ENCODE data around the gene BRAT1.
"Not testable (repeated sequence)": the region's sequence is repeated elsewhere in the genome, so short reads cannot be mapped to it uniquely, and the experiment has no call there.

BRAT1 gene

DNA sequence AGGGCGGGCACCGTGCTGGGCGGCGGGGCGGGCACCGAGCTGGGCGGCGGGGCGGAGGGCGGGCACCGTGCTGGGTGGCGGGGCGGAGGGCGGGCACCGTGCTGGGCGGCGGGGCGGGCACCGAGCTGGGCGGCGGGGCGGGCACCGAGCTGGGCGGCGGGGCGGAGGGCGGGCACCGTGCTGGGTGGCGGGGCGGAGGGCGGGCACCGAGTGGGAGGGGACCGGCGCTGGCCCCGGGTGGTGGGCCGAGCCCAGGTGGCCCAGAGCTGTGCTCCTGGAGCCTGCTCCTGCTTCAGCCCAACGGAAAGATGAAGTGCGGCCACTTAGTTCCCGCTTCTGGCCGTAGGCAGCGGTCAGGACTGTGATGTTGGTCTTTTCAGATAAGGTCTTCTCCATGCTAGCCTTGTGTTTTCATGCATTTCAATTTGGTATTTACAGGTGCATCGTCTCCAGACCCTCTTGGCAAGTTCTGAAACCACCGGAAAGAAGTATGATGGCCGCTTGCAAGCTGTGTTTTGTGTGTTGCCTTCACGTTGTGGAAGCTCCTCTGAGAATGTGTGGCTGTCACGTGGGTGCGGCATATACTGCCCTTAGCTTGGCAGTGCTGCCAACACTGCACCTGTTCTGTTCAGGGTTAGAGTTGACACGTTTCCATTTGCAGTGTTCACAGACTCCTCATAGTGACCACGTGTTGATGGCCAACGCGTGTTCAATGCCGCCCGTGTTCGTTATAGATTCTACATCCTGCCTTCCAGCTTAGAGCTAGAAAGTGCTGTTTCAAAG lies 28.7 kb upstream of the BRAT1 start:
- no peak for DNase-seq (ENCODE audit: low read depth)

DNA sequence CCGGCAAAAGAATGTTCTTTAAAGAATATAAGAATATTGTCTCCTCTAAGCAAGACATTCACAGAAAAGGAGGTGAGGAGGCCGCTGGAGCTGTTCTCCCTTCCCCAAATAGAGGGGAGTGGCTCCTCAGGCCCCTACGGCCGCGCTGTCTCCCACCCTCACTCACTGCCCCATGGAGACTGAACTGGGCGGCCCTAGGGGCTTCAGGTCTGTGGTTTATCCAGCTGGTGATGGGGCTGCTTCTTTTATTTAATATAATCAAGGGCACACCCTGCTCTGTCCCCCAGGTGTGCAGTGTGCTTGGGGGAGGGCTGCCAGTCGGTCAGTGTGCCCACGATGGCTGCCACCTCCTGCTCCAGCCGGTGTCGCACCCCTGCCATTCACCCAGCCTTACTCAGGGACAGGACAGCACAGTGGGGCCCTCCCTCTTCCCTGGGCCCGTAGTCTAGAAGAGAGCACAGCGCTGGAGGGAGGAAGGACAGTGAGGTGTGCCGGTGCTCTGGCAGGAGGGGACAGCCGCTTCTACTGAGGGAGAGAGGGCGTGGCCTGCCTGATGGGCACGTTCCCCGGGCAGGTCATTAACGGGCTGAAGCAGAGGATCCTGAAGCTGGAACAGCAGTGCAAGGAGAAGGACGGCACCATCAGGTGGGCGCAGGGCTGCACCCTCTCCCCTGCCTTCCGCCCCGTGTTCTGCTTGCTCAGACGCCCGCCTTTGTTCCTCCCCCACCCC lies 26.8 kb upstream of the BRAT1 start:
- DNase-seq (ENCODE audit: low read depth): no peak

DNA sequence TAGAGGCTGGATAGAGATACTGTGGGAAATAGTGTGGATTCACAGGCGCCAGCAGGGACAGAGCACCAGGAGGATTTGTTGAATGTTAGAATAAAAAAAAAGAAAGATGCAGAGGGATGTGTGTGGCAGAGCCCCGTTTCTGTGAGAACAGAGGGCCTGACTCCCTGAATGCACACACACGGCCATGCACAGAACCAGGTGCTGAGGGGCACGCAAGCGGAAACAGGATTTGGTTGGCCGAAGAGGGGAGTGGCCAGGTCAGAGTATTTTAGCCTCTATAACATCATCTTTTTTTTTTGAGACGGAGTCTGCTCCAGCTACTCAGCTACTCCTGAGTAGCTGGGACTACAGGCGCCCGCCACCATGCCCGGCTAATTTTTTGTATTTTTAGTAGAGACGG lies 25.3 kb upstream of the BRAT1 start:
- DNase-seq (ENCODE audit: low read depth): no peak

DNA sequence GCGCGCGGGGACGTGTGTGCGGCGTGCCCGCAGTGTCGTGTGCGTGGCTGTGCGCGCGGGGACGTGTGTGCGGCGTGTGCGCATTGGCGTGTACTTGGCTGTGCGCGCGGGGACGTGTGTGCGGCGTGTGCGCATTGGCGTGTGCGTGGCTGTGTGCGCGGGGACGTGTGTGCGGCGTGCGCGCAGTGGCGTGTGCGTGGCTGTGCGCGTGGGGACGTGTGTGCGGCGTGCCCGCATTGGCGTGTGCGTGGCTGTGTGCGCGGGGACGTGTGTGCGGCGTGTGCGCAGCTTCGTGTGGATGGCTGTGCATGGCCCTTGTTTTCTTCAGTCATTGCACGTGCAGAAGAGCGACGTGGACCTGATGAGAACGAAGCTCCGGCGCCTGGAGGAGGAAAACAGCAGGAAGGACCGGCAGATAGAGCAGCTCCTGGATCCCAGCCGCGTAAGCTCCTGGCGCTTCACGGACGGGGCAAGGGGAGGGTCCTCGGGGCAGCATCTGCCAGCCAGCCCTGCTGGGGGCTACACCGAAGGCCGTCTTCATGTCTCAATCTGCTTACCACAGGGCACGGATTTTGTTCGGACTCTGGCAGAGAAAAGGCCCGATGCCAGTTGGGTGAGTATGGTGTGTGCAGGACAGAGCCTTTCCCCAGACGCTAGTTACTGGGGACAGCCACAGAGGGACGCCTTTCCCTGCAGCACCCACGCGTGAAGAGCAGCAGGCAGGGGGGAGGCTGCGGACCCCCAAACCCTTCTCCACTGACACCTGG lies 22.8 kb upstream of the BRAT1 start:
- DNase-seq (ENCODE audit: low read depth): no peak

DNA sequence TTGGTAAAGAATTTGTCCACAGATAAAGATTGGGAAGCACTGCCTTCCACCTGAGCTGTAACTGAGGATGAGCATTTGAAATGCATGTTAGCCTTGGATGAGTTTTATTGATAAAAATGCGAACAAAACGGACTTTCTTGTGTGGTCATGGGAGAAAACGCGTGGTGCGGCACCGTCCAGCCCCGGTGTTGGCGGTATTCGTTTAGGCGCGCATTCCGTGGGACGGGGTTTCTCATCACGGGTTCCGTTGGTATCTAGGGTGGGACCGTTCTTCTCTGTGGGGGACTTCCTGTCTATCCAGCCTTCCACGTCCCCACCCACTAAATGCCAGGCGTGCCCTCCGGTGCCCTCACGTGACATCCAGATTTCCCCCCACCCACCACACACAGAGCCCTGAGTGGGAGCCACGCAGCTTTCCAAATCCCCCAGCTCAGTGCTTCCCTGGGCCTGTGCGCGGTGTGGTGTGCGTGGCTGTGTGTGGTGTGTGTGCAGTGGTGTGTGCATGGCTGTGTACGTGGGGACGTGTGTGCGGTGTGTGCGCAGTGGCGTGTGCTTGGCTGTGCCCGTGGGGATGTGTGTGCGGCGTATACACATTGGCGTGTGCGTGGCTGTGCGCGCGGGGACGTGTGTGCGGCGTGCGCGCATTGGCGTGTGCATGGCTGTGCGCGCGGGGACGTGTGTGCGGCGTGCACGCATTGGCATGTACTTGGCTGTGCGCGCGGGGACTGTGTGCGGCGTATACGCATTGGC lies 21.6 kb upstream of the BRAT1 start:
- DNase-seq (ENCODE audit: low read depth): no peak

DNA sequence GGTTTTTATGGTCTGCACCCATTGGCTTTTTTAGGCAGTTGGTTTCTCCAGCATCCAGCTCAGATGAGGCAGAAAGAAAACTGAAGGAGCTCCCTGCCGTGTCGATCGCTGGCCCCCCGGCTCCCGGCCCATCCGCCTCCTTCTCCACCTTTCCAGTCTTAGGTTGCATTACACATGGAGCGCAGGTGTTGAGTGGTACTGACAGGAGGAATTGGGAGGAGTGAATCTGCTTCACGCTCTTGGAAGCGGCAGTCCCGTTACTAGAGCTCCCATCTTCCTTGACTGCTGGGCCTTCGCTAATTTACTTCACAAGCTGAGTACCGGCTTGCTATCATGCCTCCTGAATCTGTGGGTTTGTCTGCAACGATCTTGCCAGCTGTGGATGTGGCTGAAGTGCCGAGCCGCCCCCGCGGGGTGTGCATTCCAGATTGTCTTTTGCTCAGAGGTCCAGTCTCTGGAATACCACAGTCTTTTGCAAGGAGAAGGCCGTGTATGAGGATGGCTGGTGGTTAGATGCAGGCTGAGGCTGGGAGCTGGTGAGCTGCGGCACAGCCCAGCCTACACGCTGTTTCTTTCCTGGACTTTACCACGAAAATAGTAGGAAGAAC lies 20.5 kb upstream of the BRAT1 start:
- DNase-seq (ENCODE audit: low read depth): peak; percentile 15

DNA sequence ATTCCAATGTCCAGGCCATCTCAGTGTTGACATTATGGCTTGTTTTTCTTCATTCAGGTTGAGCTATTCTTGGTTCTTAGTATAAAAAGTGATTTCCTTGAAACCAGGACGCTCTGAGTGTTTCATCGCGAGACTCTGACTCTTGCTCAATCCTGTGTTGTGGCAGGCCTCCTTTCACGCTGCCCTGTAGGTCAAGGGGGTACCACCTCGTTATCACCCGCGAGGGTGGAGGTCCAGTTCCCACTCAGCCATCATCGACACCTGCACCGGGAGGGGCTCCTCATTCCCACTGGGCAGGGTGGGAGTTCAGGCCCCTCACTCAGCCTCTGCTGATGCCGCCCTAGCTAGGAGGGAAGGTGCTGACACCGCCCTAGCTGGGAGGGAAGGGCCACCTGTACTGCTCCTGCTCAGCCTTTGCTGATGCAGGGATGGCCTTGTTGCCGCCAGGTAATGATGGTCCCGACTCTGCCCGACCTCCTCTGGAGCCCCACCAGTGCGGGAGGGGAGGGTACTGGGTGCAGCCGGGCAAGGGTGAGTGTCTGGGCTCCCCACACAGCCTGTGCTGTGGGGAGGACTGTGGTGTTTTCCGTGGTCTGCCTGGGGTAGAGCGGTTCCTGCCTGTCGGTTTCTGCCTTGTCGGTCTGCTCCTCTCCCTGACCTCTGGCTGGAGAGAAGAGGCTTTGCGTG lies 19.9 kb upstream of the BRAT1 start:
- no peak for DNase-seq (ENCODE audit: low read depth)

DNA sequence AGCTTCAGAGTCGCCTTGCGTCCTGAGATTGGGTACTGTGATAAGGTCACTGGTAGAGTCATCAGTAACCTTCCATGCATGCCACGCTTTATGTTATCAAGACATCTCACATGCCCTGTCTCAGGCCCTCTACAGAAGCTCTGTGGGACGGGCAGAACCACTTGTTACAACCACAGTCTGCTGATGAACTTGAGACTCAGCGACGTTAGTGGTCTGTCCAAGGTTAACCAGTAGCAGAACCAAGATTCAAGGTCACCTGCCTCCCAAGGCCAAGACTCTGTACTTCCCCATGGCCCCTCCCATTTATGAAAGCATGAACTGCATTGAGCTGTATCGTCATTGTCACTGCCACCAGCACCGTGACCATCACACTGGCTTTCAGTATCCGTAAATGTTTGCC lies 18.4 kb upstream of the BRAT1 start:
- DNase-seq (ENCODE audit: low read depth): no peak

DNA sequence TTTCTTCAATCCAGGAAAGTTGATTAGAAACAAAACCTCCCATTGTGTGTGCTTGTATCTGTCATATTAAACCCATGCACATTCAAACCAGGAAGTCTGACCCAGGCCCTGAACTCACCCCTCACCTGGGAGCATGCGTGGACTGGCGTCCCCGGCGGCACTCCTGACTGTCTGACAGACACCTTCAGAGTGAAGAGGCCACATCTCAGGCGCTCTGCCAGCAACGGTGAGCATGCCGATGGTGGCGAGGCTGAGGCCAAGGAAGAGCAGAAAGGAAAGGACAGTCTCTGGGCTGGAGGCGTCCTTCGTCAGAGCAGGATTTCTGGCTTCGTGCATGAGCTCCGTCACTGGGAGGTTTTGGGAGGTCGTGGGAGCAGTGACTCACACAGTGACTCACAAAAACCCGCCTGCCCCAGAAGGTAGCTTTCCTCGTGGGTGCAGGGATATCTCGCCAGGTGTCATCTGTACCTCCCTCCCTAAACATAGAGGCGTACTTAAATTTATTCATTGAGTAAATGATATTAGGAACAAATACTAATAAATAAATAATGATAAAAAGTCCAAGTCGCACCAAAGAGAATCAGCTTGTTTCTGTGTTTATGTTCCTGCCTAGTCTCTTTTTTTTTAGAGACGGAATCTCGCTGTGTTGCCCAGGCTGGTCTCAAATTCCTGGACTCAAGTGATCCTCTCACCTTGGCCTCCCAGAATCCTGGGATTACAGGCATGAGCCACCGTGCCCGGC lies 16.9 kb upstream of the BRAT1 start:
- peak; percentile 69 for DNase-seq (ENCODE audit: low read depth)

DNA sequence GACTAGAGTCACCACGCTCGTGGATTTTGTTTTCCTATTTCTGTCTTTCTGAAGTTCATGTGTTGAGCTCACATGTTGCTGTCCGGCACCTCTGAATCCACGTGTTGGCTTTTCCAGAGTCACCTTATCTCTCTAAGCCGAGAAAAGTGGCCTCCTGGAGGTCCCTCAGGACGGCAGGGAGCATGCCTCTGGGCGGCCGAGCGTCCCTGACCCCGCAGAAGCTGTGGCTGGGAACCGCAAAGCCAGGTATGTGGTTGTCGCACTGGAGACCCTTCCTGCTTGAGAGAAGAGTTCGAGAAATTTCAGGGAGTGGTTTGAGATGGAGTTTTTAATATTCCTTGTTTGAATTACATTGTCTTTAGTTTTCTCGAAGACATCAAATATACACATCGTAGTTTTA lies 16.1 kb upstream of the BRAT1 start:
- DNase-seq (ENCODE audit: low read depth): no peak

DNA sequence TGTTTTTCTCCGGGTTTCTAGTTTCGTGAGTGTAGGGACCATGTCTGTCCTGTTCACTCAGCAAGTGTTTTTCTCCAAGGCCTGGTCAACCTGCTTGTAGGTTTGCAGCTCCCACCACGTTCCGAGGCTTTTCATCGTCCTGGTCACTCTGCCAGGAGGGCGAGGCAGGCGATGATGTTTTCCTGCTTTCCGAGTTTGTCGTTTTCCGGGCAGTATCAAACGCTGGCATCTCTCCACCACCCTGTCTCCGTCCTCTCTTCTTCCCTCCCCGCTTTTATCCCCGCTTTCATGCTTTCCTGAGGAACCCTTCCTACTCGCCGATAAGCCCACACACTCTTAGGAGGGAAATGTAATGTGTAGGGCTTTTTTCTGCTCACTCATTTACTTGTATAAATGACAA lies 14.7 kb upstream of the BRAT1 start:
- DNase-seq (ENCODE audit: low read depth): no peak

DNA sequence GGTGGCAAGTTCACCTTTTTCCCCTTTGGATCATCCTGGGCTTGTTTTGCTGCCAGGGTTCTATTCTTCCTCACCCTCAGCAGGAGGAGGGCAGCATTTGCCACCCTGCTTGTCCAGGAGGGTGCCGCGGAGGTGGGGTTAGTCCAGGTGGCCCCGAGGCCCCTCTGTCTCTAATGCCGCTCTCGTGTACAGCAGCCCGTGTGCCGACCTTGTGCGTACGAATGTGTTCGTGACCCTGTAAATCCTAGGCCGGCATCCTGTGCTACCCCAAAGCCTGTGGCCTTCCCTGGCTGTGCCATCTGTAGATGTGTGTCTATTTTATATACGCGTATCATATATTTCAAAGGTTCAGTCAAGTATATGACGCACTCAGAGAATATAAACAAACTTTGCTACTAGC lies 14.1 kb upstream of the BRAT1 start:
- DNase-seq (ENCODE audit: low read depth): no peak

DNA sequence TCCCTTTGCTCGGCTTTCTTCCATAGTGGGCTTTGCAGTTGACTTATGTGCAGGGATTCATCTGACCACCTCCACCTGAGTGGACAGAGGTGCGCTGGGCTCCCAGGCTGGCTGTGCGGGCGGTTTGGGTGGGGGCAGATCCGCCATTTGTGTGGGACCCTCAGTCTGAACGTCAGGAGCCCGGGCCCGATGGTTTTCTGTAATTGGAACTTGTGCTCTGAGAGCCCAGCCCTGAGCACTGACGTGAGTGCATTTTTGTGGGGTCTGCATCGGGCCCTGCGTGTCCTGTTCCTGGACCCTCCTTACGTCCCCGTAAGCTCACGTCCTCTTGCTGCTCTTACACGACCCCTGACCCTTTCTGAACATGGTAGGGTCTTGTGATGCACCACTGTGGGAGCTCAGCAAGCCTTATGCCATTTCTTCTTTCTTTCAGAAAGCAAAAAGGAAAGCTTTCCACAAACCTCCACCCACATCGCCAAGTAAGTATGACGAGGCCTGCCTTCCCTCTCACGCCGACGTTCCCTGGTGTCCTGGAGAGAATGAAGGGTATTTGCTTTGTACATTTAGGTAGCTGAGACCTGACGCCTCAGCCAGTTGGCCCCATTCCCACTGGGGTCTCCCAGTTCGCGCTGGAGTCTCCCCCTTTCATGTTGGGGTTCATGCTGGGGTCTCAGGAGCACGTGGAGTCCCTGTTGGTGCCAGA lies 13.3 kb upstream of the BRAT1 start:
- no peak for DNase-seq (ENCODE audit: low read depth)

DNA sequence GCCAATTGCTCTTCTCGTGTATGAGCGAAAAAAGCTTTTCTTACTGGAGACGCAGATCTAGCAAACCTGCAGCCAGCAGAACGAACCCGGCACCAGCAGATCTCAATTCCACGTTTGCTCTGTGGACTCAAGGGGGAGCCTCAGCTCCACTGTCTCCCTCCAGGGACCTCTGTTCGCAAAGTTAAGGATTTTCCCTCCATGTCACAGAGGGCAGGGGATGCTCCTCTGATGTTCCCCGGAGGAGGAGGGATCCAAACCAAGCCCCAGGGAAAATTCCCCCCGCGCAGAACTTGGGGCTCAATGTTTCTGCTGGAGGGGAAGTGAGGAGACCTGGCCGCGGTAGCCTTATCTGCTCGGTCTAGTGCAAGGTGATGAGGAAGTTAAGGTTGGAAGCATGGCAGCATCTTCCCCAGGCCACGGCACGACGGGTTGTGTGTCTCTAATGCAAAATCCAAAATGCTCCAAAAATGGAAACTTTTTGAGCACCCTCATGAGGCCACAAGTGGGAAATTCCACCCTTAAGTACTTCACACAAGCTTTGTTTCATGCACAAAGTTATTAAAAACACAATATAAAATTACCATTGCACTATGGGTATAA lies 12.5 kb upstream of the BRAT1 start:
- peak; percentile 36 for DNase-seq (ENCODE audit: low read depth)

DNA sequence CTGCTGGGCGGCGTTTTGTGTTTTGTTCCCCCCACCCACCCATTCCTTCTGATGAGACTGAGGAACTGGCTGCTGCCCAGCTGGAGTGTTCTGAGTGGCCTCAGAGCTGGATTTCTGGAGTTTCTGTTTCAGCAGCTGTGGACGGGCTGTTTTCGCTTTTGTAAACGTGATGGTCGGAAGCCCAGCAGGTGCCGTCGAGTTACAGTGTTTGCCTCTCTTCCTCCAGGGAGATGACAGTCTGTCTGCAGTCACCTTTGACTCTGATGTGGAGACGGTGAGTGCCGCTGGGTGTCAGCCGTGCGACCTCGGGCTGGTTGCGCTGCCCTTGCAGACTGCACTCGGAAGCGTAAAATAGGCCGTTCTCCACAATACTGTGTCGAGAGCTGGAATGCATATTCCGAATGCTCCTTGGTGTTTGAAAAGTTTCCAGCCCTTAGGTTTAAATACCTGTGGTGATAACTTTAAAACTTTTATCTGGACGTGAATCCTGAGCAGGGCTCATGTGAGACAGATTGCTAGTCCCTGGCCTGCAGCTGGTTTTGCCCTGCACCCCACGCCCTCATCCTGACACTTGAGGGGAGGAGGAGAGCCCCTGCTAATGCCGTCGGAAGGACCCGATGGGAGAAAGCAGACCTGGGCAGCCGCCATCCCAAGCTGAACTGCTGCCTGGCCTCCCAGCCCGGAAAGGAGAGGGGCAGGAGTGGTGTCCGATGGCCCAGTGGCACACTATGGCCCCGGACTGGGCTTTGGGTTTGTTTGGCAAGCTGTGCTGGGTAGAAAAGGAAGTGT lies 11.8 kb upstream of the BRAT1 start:
- DNase-seq (ENCODE audit: low read depth): no peak

DNA sequence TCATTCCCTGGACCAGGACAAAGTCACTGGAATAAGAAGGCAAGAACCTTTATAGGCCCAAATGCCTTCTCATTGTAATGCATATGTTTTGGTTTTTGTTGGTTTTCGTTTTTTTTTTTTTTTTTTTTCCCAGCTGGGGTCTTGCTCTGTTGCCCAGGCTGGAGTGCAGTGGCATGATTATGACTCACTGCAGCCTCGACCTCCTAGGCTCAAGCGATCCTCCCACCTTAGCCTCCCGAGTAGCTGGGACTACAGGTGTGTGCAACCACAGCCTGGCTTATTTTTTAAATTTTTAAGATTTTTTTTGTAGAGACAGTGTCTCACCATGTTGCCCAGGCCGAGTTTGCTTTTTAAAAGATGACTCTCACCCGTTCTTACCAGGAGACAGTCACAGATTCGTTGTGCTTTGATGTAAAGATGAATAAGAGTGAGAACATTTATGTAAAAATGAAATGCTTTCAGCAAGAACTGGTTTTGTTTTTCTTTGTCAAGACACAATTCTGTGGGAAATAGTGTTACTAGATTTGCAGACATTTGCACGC lies 11.1 kb upstream of the BRAT1 start:
- no peak for DNase-seq (ENCODE audit: low read depth)

DNA sequence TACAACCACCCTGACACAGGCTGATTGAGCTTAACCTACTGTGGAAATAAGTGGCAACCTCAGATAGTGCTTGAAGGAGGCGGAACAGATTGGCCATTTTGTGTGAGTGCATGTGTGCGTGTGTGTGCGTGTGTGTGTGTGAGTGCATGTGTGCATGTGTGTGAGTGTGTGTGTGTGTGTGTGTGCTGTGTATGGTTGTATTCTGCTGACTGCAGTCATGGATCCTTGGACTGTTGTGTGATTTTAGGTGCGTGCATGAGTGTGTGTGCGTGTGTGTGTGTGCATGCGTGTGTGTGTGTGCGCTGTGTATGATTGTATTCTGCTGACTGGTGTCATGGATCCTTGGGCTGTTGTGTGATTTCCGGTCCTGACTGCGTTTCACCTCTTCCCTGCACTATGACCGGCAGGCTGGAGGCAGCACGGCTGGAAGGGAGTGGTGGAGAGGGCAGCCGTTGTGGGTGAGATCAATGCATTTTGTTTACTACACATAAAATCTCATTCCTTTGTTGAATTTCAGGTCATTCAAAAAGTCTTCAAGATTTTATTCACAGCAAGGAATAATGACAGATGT lies 9.7 kb upstream of the BRAT1 start:
- no peak for DNase-seq (ENCODE audit: low read depth)

DNA sequence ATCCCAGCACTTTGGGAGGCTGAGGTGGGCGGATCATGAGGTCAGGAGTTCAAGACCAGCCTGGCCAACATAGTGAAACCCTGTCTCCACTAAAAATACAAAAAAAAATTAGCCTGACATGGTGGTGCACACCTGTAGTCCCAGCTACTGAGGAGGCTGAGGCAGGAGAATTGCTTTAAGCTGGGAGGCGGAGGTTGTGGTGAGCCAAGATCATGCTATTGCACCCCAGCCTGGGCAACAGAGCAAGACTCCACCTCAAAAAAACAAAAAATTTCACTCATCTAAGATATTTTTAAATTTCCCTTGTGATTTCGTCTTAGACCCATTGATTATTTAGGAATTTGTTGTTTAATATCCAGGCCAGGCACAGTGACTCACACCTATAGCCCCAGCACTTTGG lies 8.6 kb upstream of the BRAT1 start:
- DNase-seq (ENCODE audit: low read depth): not testable (repeated sequence)
